A673 (cell line): ENCODE measurements around the gene ACTR10. TPM values are rescaled to one million over a fixed set of nuclear protein-coding genes. Genes with fewer than 3 reads are reported as not detected.
"Not testable (repeated sequence)": the region's sequence is repeated elsewhere in the genome, so short reads cannot be mapped to it uniquely, and the experiment has no call there.

Source experiments
- BruUV-seq: library from RNA; stranded (reverse); fragments of 400-500 nt; replicated peaks from 2 replicates; lab custom pipeline; 2021; lab: Mats Ljungman, UMichigan
- CTCF ChIA-PET: fragments of 300-600 bp; sonication (Branson Sonifier 250); formaldehyde crosslinking; loops from one replicate; lab custom pipeline; 2022; ENCODE audit warnings: antibody characterized with exemption; lab: Charles Lee
- POLR2A ChIA-PET: fragments of 300-600 bp; sonication (Branson Sonifier 250); formaldehyde crosslinking; loops from one replicate; lab custom pipeline; 2022; ENCODE audit warnings: antibody characterized with exemption; ENCODE audit not compliant: low non-redundant PET; lab: Charles Lee
- DNase-seq: peaks from one replicate; pipeline ENCODE4 v3.0.0-alpha.2; 2015; ENCODE audit warnings: low spot score
- H3K27ac ChIP-seq: fragments of 200-600 bp; sonication (generic); 2 replicates; pipeline ENCODE4 v1.5.1; 2016; ENCODE audit warnings: mixed run types, low read depth, mild to moderate bottlenecking, mixed read lengths, antibody characterized with exemption, low read length; ENCODE audit not compliant: poor library complexity, severe bottlenecking
- H3K27me3 ChIP-seq: fragments of 200-600 bp; sonication (generic); replicated peaks from 2 replicates; pipeline ENCODE4 v1.6.1; 2017; ENCODE audit warnings: mixed run types, low read depth, mild to moderate bottlenecking, mixed read lengths, antibody characterized with exemption, low read length; ENCODE audit not compliant: insufficient read depth, poor library complexity
- H3K36me3 ChIP-seq: fragments of 200-600 bp; sonication (generic); 2 replicates; pipeline ENCODE4 v1.6.1; 2016; ENCODE audit warnings: mixed run types, mild to moderate bottlenecking, mixed read lengths, antibody characterized with exemption, low read length; ENCODE audit not compliant: insufficient read depth, poor library complexity, severe bottlenecking
- H3K4me1 ChIP-seq: fragments of 200-600 bp; sonication (generic); 2 replicates; pipeline ENCODE4 v1.6.1; 2017; ENCODE audit warnings: mixed run types, mild to moderate bottlenecking, mixed read lengths, antibody characterized with exemption, low read length; ENCODE audit not compliant: insufficient read depth, poor library complexity, severe bottlenecking
- H3K4me3 ChIP-seq: fragments of 200-600 bp; sonication (generic); 2 replicates; pipeline ENCODE4 v1.5.1; 2016; ENCODE audit warnings: low read depth, mixed run types, mild to moderate bottlenecking, mixed read lengths, low read length; ENCODE audit not compliant: poor library complexity, severe bottlenecking
- H3K9me3 ChIP-seq: fragments of 200-600 bp; sonication (generic); 2 replicates; pipeline ENCODE4 v1.6.1; 2016; ENCODE audit warnings: mixed run types, low read depth, mild to moderate bottlenecking, mixed read lengths, antibody characterized with exemption, low read length; ENCODE audit not compliant: poor library complexity, severe bottlenecking
- CTCF ChIP-seq: fragments of 300-800, 200-600 bp; sonication (generic); conservative IDR thresholded peaks from 2 replicates; pipeline ENCODE4 v1.5.1; 2017; ENCODE audit warnings: low read depth, mild to moderate bottlenecking, antibody characterized with exemption, low read length, moderate library complexity, mixed read lengths
- EZH2 ChIP-seq: fragments of 200-600 bp; sonication (generic); IDR thresholded peaks from 2 replicates; pipeline ENCODE4 v1.6.1; 2017; ENCODE audit warnings: borderline replicate concordance, low read depth, mild to moderate bottlenecking, mixed read lengths, antibody characterized with exemption, low read length; ENCODE audit not compliant: poor library complexity, severe bottlenecking
- intact Hi-C: fragments of 100-400 bp; cut with micrococcal nuclease; formaldehyde crosslinking; loops from one replicate; pipeline ENCODE4 v1.10.0; 2022; ENCODE audit not compliant: unreplicated experiment
- total RNA-seq: library from RNA; stranded (reverse); gene quantifications from 2 replicates; pipeline ENCODE4 v1.2.3, GENCODE V29; 2021

ACTR10 gene
- total RNA-seq, 1 experiment from 2014 or later: 54.7 TPM

- H3K4me3 ChIP-seq: no peak overlapping the region
- DNase-seq: no peak
- peaks cover 14% of the 10 kb centered on the region for H3K4me1 ChIP-seq
- peaks cover 63% of the 10 kb centered on the region for H3K36me3 ChIP-seq
- TF ChIP-seq EZH2 (no peak), CTCF (no peak)
- CTCF ChIA-PET: no interaction called here
- intact Hi-C loops: loop anchor here (10.0 kb wide), 1 partner anchor 145 kb away; no protein-coding TSS in a partner anchor
- no peaks in the 10 kb centered on the region for H3K9me3 ChIP-seq
- BruUV-seq: no TSS peak
- no peaks in the 10 kb centered on the region for H3K27me3 ChIP-seq
- POLR2A ChIA-PET: no interaction called here
- H3K27ac ChIP-seq: no peak overlapping the region
Observed at GRCh38 chr14:58249611-58250010, 49.7 kb downstream of the ACTR10 start.

- no peaks in the 10 kb centered on the region for H3K27me3 ChIP-seq
- ChIA-PET POLR2A (no interaction called here), CTCF (interaction anchor here (0.6 kb wide), 1 partner anchor 58 kb away, joined by 7 read pairs; the partner anchor contains the start of gene ACTR10)
- no peaks in the 10 kb centered on the region for H3K9me3 ChIP-seq
- BruUV-seq: no TSS peak
- H3K27ac ChIP-seq: no peak overlapping the region
- TF ChIP-seq CTCF (no peak), EZH2 (no peak)
- H3K4me3 ChIP-seq: no peak overlapping the region
- no peak for DNase-seq
- intact Hi-C loops: loop anchor here (10.0 kb wide), 1 partner anchor 153 kb away; no protein-coding TSS in a partner anchor
- no peaks in the 10 kb centered on the region for H3K4me1 ChIP-seq
- H3K36me3 ChIP-seq: peaks cover 88% of the 10 kb centered on the region
Observed at GRCh38 chr14:58258156-58258555, 58.2 kb downstream of the ACTR10 start.

- BruUV-seq: not testable (repeated sequence)
Observed at GRCh38 chr14:58262005-58262404, 62.1 kb downstream of the ACTR10 start.

GRCh38 chr14:58265401-58265800, 65.5 kb downstream of the ACTR10 start:
- intact Hi-C loops: no loop called here
- H3K27me3 ChIP-seq: no peaks in the 10 kb centered on the region
- no peaks in the 10 kb centered on the region for H3K4me1 ChIP-seq
- ChIA-PET POLR2A (no interaction called here), CTCF (no interaction called here)
- H3K9me3 ChIP-seq: no peaks in the 10 kb centered on the region
- no peak for DNase-seq
- no TSS peak for BruUV-seq
- TF ChIP-seq EZH2 (no peak), CTCF (no peak)
- no peak overlapping the region for H3K4me3 ChIP-seq
- H3K36me3 ChIP-seq: peaks cover 100% of the 10 kb centered on the region
- no peak overlapping the region for H3K27ac ChIP-seq

More at GRCh38 chr14:58262005-58262404, 62.1 kb downstream of the ACTR10 start:
- peaks cover 97% of the 10 kb centered on the region for H3K36me3 ChIP-seq
- intact Hi-C loops, H3K4me3 ChIP-seq, H3K27me3 ChIP-seq, H3K27ac ChIP-seq, H3K4me1 ChIP-seq, CTCF ChIA-PET, DNase-seq, POLR2A ChIA-PET, H3K9me3 ChIP-seq: not testable (repeated sequence)
